ENCODE results near the gene BAZ2A.

GRCh38 chr12:56629459-56630179, 507 bp downstream of the BAZ2A start:
- TF ChIP-seq CTCF (IDR thresholded peaks at IDR 0.05) (no peak), POLR2A (IDR thresholded peaks at IDR 0.05) (no peak)

Measured in ovary (tissue), 3 donors.